ENCODE results near the gene DPM3. TPM values are rescaled to one million over a fixed set of nuclear protein-coding genes. Genes with fewer than 3 reads are reported as not detected.
"Not testable (repeated sequence)": the region's sequence is repeated elsewhere in the genome, so short reads cannot be mapped to it uniquely, and the experiment has no call there.

The DPM3 gene
- total and polyA plus RNA-seq, 2 of the 4 experiments (the other 2 are of a cell fraction): 29.0 to 129 TPM

- DNase-seq; H3K4me3 ChIP-seq (ENCODE audit: insufficient read depth, low read depth, low read length); H3K9me3 ChIP-seq (ENCODE audit: control insufficient read depth, insufficient read depth, low read length); BruUV-seq (replicated peaks); H4K5ac ChIP-seq (ENCODE audit: low read depth, low read length); H4K8ac ChIP-seq (ENCODE audit: low read depth in 2 of 2, low read length in 2 of 2); H3K4ac ChIP-seq (ENCODE audit: low read depth, low read length); H3K56ac ChIP-seq (ENCODE audit: extremely low read depth, insufficient read depth, low read length); in situ Hi-C loops (cut with MboI; ENCODE audit: low sequenced_read_pairs); H3K23ac ChIP-seq (ENCODE audit: low read depth, low read length); CTCF ChIA-PET; H2BK20ac ChIP-seq (ENCODE audit: low read depth, low read length); H3K14ac ChIP-seq (replicated peaks; ENCODE audit: low read depth, low read length); H3K36me3 ChIP-seq (ENCODE audit: control insufficient read depth, insufficient read depth, low read length); H2AFZ ChIP-seq (replicated peaks; ENCODE audit: low read length, poor library complexity); H2AK9ac ChIP-seq (replicated peaks; ENCODE audit: low read depth, low read length, poor library complexity); H3K27me3 ChIP-seq (ENCODE audit: control insufficient read depth, insufficient read depth, low read length); dilution Hi-C loops (cut with HindIII; ENCODE audit: low sequenced_read_pairs, unreplicated experiment); H2AK5ac ChIP-seq (ENCODE audit: low read depth, low read length); H3K9ac ChIP-seq (ENCODE audit: low read depth, low read length); POLR2A ChIA-PET (ENCODE audit: unreplicated experiment); H2BK5ac ChIP-seq (ENCODE audit: low read depth, low read length, poor library complexity, severe bottlenecking); intact Hi-C loops (cut with micrococcal nuclease); ATAC-seq (ENCODE audit: low read depth); H3K9me1 ChIP-seq (ENCODE audit: insufficient read depth, low read length); H4K20me1 ChIP-seq (ENCODE audit: insufficient read depth, low read length); H2BK15ac ChIP-seq (ENCODE audit: low read depth, low read length); H3K4me2 ChIP-seq (ENCODE audit: low read depth, low read length); H4K91ac ChIP-seq (ENCODE audit: insufficient read depth, low read depth, low read length); H3K27ac ChIP-seq (ENCODE audit: insufficient read depth, low read length); H3K79me1 ChIP-seq (ENCODE audit: low read depth in 1 of 2, low read length in 2 of 2); H2BK120ac ChIP-seq (ENCODE audit: low read depth, low read length); H3K18ac ChIP-seq (ENCODE audit: low read depth, low read length): not testable (repeated sequence)
- WGBS, 2 experiments (ENCODE audit: extremely low coverage in 2 of 2, insufficient read length in 1 of 2): 90% methylated on average over 14 of the region's 45 CpGs; no CpG with 5 or more reads in 1 of the 2 experiments
- H3K4me1 ChIP-seq (ENCODE audit: control insufficient read depth, insufficient read depth, low read length): peaks cover 11% of the 10 kb centered on the region
Measured at GRCh38 chr1:155189926-155190325, 49.6 kb upstream of the DPM3 start.
